Measurements from ENCODE around the gene APOF.
"Not testable (repeated sequence)": the region's sequence is repeated elsewhere in the genome, so short reads cannot be mapped to it uniquely, and the experiment has no call there.

Gene APOF

DNA sequence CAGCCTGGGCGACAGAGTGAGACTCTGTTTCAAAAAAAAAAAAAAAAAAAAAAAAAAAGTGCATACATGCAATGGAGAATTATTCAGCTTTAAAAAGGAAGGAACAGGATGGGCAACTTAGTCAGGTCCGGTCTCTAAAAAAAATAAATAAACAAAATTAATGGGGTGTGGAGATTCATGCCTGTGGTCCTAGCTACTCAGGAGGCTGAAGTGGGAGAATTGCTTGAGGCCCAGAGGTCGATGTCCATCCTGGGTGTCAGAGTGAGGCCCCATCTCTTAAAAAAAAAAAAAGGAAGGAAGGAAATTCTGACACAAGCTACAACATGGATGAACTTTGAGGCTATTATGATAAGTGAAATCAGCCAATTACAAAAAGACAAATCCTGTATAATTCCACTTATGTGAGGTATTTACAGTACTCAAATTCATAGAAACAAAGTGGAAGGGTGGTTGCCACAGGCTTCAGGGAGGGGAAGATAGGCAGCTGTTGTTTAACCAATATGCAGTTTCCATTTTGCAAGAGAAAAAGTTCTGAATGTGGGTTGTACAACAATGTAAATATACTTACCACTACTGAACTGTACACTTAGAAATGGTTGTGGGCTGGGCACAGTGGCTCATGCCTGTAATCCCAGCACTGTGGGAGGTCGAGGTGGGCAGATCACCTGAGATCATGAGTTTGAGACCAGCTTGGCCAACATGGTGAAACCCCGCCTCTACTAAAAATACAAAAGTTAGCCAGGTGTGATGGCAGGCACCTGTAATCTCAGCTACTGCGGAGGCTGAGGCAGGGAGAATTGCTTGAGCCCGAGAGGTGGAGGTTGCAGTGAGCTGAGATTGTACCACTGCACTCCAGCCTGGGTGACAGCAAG lies 12.3 kb upstream of the APOF start:
- no peak for DNase-seq (ENCODE audit: extremely low read depth in 1 of 2, low read depth in 1 of 2)

DNA sequence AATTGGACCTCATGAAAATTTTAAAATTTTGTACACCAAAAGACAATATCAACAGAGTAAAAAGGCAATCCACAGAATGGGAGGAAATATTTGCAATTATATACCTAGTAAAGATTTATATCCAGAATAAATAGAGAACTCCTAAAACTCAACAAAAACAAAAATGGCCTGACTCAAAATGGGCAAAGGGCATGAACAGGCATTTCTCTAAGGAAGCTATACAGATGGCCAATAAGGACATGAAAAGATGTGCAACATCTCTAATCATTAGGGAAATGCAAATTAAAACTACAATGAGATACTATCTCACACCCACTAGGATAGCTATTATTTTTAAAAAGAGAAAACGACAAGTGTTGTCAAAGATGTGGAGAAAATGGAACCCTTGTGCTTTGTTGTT lies 10.9 kb upstream of the APOF start:
- DNase-seq (ENCODE audit: extremely low read depth in 1 of 2, low read depth in 1 of 2): no peak

DNA sequence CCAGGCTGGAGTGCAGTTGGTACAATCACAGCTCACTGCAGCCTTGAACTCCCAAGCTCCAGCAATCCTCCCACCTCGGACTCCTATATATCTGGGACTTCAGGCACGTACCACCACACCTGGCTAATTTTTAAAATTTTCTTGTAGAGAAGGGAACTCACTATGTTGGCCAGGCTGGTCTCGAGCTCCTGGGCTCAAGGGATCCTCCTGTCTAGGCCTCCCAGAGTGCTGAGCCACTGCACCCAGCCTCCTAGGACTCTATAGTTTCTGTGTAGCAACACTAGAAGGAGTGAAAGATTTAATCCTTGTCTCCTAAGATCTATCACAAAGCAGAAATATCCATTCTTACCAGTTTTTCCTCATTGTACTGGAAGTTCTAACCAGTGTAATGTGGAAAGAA lies 4.3 kb upstream of the APOF start:
- DNase-seq (ENCODE audit: extremely low read depth in 1 of 2, low read depth in 1 of 2): no peak

DNA sequence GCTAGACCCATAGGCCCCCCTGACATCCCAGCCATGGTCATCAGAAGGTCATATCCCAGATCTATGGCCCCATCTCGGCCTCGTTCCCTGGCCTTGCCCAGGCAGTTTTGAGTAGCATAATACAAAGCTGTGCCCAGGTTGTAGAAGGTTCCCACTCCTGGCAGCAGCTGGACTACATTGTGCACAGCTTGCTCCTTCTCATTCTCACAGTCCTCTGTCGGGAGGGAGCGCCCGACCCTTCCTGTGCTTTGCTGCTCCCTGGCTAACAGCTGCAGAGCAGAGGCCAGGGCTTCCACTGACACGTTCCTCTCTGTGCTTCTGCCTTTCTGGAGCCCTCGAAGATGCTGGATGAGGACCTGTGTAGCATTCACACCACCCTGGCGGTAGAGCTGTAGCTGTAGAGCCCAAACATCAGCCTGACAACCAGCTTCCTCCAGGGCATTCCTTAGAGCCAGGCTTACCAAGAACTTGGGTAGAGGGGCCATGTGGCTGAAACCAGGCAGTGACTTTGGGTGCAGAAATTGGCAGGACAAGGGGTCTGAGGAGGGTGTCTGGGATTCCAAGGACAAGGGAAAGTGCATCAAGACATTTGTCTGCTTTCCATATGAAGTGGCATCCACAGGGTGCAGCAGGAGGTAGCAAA lies 1.0 kb downstream of the APOF start:
- no peak for DNase-seq (ENCODE audit: extremely low read depth in 1 of 2, low read depth in 1 of 2)

DNA sequence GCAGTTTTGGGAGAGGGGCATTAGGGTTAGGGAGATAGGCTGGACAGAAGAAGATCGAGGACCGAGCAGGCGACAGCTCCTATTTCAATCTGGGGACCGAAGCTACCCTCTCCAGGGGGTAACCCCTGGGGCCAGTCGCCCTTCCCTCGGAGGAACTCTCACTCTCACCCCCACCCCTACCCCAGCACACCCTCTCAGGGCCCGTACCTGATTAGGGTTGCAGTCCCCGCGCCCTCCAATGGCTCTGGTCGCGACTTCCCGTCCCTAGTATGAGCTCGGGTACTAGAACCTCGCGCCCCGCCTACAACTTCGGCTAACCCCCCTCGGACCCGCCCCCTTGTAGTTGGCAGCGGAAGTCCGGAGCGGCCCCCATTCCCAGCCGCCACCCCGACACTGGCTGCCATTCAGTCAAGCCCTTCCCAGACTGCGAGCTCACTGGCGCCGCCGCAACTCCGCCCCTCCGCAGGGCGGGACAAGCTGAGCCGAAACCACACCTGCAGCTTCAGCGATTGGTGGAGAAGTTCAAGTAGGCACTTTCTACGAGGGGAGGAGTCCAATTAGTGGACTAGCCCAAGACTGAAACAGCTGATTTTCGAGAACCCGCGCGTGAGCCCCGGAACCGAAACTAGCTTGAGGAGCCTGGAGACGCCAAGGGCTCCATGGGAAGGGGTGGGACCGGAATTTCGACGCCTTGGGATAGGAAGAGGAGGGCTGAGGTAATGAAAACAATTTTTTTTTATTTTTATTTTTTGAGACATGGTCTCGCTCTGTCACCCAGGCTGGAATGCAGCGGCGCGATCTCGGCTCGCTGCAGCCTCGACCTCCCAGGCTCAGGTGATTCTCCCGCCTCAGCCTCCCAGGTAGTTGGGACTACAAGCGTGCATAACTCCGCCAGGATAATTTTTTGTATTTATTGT lies 2.5 kb downstream of the APOF start, which contains the start of gene STAT2:
TSS of gene STAT2 (minus strand) at position 257 of the 917 bp plus-strand sequence. CDS start 3,536 bp downstream, outside the sequence.
- peak; percentile 99 for DNase-seq (ENCODE audit: extremely low read depth in 1 of 2, low read depth in 1 of 2)

DNA sequence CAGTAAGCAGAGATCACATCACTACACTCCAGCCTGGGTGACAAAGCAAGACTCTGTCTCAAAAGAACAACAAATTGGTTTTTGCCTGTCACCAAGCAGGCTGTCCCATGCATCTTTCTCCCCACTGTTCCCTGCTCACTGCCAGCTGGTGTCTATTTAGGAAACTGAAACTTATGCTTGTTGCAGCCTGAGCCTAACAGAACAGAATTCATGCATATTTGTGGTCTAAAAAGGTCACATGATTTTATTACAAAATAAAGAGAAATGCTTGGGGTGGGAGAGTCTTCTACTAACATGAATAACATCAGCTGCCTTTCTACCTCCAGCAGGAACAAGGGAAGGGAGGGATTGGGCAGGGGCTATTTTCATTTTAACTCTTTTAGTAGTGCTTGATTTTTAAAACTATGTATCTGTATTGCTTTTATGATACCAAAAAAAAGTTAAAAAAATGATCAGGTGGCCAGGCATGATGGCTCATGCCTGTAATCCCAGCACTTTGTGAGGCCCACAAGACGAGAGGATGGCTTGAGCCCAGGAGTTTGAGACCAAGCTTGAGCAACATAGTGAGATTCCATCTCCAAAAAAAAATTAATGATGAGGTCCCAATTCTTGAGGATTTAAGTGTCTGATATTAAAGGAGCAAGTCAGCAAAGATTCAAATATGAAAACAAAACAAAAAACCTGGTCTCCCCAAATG lies 3.7 kb downstream of the APOF start:
- DNase-seq (ENCODE audit: extremely low read depth in 1 of 2, low read depth in 1 of 2): no peak

DNA sequence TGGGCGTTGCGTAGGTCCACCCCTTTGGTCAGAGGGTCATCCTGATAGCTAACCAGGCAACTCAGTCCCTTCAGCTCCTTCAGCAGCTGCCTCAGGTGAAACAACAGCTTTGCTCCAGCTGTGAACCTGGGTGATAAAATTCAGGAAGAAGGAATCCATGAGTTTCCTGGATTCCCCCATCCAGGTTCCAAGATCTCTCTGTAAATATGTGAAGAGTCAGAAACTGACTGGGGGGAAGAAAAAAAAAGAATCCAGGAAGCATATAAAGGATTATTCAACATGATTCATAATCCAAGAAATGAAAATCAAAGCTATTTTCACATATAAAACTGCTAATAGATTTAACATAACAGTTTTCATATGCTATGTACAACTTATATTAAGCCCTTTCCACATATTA lies 11.3 kb downstream of the APOF start:
- no peak for DNase-seq (ENCODE audit: extremely low read depth in 1 of 2, low read depth in 1 of 2)

DNA sequence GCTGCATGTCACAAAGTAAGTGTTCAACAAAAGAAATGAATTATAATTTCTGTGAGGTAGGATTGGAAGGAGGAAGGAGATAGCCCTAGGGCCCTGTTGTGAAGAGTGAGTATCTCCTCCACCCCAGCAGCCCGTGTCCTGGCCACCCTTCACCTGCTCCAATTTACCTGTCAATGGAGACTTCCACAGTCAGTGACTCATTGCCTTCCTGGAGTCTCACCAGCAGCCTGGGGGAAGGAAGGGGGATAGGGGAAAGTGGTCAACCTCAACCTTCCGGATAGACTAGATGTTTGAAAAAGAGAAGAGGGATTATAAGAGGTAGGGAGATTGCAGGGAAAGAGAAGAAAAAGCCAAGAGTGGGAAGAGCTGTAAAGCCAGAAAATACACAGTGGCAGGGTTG lies 12.0 kb downstream of the APOF start:
- no peak for DNase-seq (ENCODE audit: extremely low read depth in 1 of 2, low read depth in 1 of 2)

DNA sequence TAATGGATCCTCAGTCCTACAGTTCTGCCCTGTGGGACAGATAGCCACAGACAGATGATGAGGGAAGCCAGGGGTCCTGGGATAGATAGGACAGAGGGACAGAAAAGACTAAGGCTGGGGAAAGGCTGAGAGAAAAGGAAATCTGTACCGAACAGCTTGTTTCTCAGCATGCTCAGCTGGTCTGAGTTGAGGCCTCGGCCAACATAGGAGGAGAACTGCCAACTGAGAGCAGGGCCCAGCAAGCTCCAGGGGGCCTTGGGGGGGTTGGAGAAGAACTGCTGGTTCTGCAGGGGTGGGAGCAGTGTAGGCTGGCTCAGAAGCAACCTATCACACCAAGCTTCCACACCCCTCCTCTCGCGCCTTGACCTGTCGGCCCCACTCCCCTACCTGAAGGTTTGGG lies 13.9 kb downstream of the APOF start:
- no peak for DNase-seq (ENCODE audit: extremely low read depth in 1 of 2, low read depth in 1 of 2)

DNA sequence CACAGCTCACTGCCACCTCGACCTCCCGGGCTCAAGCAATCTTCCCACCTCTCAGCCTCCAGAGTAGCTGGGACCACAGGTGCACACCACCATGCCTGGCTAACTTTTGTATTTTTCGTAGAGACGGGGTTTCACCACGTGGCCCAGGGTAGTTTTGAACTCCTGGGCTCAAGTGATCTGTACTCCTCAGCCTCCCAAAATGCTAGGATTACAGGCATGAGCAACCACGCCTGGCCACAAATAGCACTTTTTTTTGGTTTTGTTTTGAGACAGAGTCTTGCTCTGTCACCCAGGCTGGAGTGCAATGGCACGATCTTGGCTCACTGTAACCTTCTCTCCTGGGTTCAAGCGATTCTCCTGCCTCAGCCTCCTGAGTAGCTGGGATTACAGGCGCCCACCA lies 15.4 kb downstream of the APOF start:
- DNase-seq (ENCODE audit: extremely low read depth in 1 of 2, low read depth in 1 of 2): not testable (repeated sequence)

DNA sequence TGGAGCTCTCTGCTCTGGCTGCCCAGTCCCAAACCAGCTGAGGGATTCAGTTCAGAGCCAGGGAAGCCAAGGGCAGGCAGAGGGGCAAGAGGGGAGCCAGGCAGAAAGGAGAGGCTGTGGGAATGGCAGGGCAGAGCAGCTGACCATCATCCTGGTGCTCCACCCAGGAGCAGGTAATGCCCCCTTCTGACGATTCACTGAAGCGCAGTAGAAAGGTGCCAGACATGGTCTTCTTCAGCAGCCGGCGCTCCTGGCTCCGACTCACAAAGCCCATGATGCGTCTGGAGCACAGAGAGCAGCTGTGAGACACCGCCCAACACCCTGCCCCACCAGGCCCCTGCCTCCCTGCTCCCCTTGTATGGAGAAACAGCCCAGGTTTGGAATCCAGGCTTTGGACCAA lies 16.0 kb downstream of the APOF start:
- peak in 1 of 2 donors; percentile 11 for DNase-seq (ENCODE audit: extremely low read depth in 1 of 2, low read depth in 1 of 2)

DNA sequence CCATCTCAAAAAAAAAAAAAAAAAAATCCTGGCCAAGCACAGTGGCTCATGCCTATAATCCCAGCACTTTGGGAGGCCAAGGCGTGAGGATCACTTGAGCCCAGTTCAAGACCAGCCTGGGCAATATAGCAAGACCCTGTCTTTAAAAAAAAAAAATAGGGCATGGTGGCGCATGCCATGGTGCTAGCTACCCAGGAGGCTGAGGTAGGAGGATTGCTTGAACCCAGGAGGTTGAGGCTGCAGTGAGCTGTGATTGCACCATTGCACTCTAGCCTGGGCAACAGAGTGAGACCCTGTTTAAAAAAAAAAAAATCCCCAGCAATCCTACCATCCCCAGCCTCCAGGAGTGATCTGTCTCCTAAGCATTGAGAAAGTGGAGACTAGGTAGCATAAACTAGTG lies 20.4 kb downstream of the APOF start:
- DNase-seq (ENCODE audit: extremely low read depth in 1 of 2, low read depth in 1 of 2): not testable (repeated sequence)

DNA sequence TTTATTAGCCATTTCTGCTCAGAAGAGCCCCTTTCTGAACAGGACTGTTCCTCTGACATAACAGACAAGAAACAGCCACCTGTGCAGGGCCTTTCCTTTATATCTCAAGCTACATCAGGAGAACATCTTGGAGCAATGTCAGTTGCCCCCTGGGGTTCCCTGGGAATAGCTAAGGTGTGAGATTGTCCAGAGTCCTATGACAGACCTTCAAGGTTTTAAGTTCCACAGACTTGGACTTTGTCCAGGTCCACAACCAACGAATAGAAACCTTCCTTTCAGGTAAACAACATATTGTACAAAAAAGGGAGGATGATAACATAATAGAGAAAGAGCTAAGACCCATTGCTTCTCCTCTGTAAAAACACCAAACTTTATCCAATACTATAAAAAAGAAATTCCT lies 21.0 kb downstream of the APOF start:
- DNase-seq (ENCODE audit: extremely low read depth in 1 of 2, low read depth in 1 of 2): no peak

DNA sequence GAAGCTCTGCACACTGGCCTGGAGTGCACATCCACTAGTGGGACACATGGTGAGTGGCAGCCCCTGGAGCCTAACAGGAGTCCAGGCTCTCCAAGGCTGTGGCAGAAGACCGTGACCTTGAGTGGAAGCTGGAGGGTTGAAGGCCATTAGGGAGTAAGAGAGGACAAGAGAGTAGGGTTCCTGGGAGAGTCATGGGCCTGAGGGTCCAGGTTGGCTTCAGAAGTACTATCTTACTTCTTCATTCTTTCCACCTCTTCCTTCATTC lies 23.6 kb downstream of the APOF start:
- DNase-seq (ENCODE audit: extremely low read depth in 1 of 2, low read depth in 1 of 2): no peak

DNA sequence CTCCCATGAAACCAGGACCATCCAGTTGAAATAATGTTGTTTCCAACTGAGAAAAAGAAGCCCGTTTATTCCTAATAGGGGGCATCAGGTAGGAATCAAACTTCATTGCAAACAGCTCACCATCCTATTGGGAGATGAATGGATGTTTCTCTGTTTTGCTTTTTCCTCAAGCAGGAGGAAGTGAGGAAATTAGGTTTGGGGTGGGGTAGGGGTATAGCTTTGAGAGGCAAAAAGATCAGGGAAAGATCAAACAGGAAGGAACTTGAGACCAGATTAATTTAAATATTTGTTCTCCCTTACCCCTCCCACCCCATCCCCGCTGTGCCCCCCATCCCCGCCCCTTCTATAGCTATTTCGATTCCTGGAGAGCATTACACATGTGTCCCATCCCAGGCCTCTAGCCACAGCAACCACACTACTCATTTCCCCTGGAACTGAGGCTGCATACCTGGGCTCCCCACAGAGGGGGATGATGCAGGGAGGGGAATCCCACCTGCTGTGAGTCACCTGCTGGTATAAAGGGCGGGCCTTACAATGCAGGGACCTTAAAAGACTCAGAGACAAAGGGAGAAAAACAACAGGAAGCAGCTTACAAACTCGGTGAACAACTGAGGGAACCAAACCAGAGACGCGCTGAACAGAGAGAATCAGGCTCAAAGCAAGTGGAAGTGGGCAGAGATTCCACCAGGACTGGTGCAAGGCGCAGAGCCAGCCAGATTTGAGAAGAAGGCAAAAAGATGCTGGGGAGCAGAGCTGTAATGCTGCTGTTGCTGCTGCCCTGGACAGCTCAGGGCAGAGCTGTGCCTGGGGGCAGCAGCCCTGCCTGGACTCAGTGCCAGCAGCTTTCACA lies 24.1 kb downstream of the APOF start, which contains the start of gene IL23A:
TSS of gene IL23A (plus strand) at position 577 of the 850 bp plus-strand sequence. CDS start at position 738, 161 bp downstream.
- DNase-seq (ENCODE audit: extremely low read depth in 1 of 2, low read depth in 1 of 2): peak; percentile 75 to 95

DNA sequence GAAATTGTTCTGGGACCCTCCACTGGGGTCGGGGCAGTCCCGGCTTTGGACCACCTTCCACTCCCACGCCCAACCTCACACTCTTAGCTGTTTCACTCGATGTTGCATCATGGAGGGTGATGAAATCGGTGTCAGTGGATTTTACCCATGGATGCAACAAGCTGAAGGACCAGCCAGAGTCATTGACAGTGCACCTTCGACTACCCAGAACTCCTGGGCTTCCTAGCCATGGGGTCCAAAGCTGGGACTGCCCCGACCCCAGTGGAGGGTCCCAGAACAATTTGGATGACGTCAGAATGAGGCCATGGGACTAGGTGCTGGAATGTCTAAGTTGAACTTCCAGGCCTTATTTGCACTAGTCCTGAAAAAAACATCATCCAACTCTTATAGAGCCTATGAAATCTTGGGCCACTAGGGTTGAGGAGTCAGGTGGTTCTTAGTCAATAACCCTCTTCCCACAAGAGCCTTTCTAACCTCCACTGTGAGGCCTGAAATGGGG lies 24.9 kb downstream of the APOF start:
- no peak for DNase-seq (ENCODE audit: extremely low read depth in 1 of 2, low read depth in 1 of 2)

DNA sequence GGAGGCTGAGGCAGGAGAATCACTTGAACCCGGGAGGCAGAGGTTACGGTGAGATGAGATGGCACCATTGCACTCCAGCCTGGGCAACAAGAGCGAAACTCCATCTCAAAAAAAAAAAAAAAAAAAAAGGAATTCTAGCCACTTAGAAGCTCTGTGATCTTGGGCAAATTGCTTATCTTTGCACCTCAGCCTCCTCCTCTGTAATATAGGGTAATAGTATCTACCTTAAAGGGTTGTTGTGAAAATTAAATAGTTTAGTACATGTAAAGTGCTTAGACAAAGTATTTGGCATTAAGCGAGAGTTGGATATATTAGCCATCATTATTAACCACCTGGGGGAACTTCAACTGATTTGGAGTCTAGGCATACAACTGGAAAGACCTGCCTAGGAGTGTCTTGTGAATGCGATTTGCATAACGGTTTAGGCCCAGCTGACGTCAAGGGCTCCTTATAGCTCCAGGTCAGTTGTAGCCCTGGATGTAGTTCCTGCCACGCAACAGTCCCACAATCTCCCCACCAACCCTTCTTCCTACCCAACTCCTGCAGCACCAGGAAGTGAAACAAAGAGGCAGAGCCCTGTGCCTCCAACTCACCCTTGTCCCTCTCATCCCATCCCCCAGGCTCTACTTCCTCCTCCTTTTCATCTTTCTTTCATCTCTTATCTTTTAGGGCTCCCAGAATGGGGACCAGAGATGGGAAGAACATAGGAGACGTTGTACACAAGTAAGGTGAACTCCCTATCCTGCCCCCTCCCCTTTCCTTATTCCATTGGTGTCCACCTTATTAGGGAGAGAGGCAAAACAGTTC lies 26.1 kb downstream of the APOF start:
- no peak for DNase-seq (ENCODE audit: extremely low read depth in 1 of 2, low read depth in 1 of 2)

DNA sequence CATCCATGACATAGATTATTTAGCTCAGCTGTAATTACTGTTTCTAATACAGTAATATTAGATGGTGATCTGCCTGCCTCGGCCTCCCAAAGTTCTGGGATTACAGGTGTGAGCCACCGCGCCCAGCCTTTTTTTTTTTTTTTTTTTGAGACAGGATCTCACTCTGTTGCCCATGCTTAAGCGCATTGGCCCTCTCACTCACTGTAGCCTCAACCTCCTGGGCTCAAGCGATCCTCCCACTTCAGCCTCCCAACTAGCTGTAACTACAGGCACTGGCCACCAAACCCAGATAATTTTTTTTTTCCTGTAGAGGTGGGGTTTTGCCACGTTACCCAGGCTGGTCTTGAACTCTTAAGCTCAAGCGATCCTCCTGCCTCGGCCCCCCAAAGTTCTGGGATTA lies 27.1 kb downstream of the APOF start:
- not testable (repeated sequence) for DNase-seq (ENCODE audit: extremely low read depth in 1 of 2, low read depth in 1 of 2)

DNA sequence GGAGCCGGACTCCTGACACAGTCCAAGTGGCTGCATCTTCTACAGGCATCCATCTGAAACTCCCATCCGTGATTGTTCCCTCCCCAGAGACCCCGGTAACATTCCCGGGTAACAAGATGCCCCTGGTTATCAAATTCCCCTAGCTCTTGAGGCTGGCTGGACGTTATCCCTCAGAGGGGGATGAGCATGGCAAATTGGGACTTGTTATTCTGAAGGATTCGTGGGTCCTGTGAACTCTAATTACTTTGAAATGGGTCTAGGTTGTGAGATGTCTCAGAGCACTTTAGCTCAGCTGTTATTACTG lies 28.2 kb downstream of the APOF start:
- no peak for DNase-seq (ENCODE audit: extremely low read depth in 1 of 2, low read depth in 1 of 2)

All from stimulated activated CD8-positive, alpha-beta memory T cell treated with anti-CD3 and anti-CD28 coated beads, Interleukin-7, amount 100 ng/mL, for 48 hours (primary cell).